ENCODE data around the gene LRRC15.

The LRRC15 gene

DNA sequence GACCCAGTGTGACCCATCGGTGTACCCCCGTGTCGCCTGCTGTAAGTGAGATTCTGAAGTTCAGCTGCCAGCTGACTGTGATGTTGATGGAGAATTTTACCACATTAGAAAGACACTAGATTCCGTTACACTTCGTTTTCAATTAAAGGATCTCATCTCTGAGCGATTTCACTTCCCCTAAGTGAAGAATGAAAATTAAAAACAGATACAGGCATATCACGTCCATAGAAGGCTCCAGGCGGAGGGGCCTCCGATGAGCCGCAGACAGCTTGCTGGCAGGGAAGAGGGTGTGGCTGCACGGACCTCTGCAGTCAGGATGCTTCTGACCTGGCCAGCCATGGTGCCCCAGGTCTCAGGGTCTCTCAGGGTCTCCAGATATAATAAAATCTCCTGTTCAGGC lies 11.9 kb downstream of the LRRC15 start:
- FAIRE-seq: no peak

DNA sequence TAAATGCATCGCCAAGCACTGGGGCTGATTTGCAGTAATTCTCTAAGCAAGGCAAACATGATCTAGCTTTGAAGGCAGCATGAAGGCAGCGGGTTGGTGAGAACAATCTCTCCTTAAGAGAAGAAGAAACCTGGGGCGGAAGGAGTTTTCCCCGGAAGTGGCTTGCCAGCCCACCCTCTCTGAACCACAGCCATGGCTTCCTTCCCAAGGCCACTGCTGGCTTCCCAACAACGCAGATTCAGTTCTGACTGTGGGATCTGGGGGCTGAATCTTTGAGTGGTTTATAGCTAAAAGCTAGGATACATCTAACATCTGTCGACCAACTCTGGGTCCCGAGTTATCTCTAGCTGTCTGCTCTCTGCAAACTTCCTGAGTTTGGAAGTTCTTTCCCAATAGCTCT lies 14.2 kb downstream of the LRRC15 start:
- FAIRE-seq: no peak

DNA sequence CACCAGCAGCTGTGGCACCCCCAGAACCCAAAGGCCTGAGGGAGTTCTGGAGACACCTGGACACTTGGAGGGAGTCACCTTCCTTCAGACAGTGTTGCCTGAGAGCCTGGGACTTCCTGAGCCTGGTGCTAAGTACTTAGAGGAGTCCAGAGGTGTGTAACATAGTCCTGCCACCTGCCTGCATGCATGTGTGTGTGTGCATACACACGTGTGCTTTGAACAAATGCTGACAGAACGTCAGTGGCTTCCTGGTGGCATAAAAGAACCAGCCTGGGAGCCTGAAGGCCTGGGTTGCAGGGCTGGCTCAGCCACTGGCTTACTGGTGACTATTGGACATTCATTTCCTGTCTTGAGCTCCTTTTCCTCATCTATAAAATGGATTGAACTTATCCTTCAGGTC lies 15.2 kb downstream of the LRRC15 start:
- FAIRE-seq: no peak

DNA sequence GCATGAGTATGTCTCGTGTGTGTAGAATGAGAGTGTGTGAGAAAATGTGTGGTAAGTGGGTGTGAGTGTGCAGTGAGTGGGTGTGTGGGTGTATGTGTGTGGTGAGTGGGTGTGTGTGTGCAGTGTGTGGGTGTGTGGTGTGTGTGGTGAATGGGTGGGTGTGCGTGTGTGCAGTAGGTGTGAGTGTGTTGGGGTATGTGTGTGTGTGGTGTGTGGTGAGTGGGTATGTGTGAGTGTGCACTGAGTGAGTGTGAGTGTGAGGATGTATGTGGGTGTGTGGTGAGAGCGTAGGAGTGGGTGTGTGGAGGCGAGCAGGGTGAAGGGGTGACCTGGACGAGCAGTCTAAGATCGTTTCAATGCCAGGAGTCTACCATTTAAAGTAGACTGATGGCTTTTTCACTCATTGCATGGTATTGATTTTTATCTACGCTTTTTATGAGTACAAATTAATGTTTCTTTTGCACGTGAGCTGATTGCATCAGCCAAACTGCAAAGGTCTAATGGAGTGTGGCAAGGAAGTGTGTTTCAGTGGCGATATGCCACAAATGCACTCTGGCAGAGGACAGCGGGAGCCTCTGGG lies 16.8 kb downstream of the LRRC15 start:
- no peak for FAIRE-seq

DNA sequence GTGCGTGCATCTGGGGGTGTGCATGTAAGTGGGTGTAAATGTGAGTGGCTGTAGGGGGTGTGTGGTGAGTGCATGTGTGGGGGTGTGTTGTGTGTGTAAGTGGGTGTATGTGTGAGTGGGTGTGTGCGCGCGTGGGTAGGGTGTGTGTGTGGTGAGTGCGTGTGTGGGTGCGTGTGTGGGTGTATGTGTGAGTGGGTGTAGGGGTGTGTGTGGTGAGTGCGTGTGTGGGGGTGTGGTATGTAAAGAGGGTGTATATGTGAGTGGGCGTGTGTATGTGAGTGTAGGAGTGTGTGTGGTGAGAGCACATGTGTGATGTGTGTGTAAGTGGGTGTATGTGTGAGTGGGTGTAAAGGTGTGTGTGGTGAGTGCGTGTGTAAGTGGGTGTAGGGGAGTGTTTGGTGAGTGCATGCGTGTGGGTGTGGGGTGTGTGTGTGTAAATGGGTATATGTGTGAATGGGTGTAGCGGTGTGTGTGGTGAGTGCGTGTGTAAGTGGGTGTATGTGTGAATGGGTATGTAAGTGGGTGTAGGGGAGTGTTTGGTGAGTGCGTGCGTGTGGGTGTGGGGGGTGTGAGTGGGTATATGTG lies 17.5 kb downstream of the LRRC15 start:
- no peak for FAIRE-seq

DNA sequence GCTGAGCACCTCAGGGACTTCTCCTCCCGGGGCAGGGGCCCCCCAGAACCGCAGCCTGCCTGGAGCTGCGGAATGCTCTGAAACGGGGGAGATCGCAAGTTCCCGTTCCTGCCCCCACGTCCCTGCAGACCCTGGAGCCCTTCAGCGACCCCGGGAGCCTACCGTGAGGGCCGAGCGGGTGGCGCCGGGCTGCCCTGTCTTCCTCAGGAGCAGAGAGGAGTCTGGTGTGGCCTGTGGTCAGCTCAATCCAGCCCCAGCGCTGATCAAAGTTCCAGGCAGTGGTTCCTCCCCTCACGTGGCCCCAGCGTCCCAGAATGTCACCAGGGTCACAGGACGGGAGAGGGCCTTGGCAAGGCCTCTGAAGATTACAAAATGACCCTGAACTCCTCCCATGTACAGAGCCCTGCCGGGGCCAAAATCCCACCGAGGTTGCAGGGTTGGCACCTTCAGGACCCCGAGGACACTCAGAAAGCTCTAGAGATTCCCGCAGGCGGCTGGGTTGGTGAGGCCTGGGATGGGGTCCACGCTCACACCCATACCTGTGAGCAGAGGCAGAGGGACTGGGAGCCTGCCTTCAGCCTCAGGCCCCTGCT lies 18.4 kb downstream of the LRRC15 start, which contains the start of gene CPN2:
CPN2 (minus strand) TSS at position 249 of the 593 bp plus-strand sequence. CDS start 8,626 bp downstream, outside the sequence.
- no peak for FAIRE-seq

DNA sequence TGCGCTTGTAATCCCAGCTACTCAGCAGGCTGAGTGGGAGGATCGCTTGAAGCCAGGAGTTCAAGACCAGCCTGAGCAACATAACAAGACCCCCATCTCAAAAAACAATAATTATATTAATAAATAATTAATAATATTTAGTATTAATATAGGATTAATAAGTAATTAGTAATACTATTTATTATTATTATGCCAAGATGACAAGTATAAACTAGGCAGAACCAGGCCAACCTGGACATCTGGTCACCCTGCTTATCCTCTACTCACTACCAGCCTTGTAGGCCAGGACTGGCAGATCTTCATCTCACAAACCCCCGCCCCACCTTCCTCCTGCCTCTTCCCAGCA lies 18.8 kb downstream of the LRRC15 start:
- no peak for FAIRE-seq

DNA sequence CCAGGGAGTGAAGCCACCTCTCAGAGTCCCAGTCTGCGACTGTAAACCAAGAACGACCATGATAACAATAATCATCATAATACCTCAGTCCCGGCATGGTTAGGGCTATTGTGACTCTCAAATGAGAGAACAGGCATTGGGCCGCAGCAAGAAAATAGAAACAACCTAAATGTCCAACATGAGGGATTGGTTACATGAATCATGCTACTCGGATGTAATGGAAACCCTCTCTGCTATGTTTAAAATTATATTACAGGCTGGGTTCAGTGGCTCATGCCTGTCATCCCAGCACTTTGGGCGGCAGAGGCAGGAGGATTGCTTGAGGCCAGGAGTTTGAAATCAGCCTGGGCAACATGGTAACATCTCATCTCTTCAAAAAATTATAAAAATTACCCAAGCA lies 21.2 kb downstream of the LRRC15 start:
- no peak for FAIRE-seq

DNA sequence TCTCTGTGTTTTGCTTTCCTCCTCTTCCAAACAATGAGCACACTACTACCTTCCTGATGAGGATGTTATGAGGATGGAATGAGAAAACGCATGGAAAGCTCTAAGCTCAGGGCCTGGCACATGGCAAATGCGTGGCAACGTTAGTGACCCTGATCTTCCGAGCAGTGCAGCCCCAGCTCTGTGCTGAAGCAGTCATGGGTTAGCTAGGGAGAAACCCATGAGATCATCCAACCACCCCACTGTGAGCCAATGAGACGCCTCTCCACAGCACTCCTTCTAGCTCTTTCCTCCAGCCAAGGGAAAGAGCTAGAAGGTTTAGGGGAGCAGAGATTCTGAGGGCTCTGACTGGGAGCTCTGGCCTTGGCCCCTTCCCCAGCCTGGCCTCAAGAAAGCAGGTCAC lies 22.9 kb downstream of the LRRC15 start:
- no peak for FAIRE-seq

DNA sequence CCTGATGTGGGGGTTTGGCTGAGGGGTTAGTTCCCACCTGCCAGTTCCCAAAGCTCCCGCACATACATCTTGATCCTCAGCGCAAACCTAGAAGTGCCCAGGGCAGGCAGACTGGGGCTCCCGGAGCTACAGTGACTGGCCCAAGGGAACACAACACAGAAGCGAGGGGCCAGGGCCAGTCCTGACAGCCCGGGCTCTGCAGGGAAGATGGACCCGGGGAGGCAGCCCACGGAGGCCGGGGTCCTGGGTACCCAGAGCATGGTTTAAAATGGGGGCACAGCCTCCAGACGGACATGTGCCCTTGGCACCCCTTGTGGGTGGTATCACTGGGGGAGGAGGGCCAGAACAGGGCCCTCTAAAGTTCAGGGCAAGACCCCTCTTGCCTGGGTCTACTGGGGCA lies 23.5 kb downstream of the LRRC15 start:
- FAIRE-seq: no peak

DNA sequence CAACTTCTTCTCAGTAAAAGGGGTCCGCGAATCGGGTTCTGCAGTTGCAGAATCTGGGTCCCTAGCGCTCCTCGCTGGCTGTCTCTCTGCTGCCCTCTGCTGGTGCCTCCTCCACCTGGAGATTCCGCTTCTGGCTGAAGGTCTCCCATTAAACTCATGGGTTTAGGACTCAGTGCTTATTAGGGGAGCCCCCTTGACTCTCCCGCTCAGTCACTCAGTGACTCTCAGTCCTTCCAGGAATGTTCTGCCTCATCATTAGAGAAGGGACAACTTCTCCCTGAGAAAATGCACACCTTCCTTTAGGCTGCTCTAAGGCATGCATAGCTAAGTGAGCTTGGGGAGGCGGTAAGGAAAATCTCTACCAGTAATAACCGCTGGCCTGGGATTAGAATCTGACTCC lies 25.5 kb downstream of the LRRC15 start:
- FAIRE-seq: peak; percentile 58

DNA sequence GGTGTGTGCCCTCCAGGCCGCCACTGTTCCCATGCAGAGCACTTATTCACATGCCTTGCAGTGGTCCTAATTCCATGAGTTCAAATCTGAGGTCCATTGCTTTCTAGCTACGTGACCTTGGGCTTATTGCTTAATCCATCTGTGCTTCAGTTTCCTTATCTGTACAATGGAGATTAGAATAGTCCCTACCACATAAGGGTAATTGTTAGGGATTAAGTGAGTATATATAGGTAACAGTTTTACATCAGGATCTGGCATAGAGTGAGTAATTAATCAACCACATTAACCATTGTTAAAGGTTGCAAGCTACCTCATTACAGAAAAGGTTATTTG lies 26.0 kb downstream of the LRRC15 start:
- FAIRE-seq: no peak

DNA sequence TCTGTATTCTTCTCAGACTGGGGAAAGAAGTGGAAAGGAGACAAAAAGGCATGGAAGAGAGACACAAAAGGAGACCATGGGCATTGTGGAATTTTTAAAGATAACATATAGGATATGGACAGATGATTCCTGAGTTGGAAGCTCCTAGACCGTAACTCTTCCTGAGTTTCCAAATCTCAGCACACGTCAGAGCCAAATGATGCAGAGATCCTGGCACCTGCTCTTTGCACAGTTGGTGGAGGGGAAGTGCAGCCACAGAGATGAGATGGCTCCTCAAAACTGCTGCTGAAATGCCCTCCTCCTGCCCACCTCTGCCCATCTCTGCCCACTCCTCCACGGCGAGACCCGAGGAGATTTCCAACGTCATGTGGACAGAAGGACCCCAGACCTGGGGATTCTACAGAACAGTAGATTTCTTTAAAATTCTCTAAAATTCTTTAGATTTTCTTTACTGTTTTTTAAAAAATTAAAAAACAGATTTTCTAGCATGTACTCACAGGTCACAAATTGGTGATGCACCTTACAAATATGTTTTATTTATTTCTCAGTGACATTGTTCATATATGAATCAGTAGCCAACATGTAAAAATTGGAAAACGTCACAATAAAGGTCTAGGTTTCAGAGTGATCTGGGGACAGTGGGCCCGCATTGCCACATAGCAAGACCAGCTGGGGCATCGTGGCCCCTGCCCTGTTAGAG lies 26.5 kb downstream of the LRRC15 start:
- FAIRE-seq: no peak

DNA sequence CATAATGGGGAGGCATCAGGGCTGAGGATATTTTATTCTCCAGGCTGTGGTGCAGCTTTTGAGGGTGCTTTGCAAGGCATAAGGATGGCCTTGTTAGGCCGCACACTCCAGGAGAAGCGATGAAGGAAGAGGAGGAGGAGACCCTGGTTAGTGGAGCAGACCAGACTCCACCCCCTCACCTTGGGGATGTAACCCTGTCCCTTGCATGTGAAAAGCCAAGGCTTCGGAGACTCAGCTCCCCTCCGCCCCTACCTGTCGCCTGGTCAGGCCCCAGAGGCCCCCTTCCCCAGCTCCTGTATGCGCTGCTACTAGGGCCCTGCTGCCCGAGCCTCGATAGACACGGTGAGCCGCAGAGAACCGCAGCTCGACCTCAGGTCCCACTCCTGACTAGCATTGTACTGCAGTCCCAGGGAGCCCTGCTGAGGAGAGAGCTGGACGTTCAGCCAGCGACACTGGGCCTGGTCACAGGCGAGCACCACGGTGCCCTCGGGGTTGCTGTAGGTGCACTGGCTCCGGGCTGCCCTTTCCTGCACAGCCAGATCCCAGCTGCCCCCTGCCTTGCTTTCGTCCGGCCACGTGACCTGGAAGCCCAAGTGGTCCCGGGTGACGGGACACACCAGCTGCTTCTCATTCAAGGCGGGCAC lies 28.7 kb downstream of the LRRC15 start:
- FAIRE-seq: no peak

DNA sequence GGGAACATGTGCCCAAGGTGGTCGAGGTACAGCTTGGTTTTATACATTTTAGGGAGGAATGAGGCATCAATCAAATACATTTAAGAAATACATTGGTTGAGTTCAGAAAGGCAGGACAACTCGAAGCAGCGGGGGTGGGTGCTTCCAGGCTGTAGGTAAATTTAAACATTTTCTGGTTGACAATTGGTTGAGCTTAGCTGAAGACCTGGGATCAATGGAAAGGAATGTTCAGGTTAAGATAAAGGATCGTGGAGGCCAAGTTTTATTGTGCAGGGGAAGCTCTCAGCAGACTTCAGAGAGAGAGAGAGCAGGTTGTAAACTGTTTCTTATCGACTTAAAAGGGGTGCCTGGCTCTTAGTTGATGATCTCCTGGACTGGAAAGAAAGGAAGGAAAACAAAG lies 29.7 kb downstream of the LRRC15 start:
- no peak for FAIRE-seq

DNA sequence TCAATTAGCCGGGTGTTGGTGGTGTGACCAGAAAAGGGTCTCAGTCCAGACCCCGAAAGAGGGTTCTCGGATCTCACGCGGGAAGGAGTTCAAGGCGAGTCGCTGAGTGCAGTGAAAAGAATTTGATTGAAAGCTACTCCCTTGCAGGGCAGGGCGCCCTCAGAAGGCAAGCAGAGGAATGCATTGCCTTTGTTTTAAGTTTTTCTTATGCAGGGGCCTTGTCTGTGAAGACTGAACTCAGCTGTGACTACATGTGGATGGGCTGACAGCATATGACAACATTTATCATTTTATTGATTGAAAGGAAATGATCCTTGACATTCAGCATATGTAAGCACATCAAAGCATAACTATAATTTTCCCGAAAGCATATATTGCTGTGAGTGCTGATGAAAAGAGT lies 30.2 kb downstream of the LRRC15 start:
- FAIRE-seq: no peak

DNA sequence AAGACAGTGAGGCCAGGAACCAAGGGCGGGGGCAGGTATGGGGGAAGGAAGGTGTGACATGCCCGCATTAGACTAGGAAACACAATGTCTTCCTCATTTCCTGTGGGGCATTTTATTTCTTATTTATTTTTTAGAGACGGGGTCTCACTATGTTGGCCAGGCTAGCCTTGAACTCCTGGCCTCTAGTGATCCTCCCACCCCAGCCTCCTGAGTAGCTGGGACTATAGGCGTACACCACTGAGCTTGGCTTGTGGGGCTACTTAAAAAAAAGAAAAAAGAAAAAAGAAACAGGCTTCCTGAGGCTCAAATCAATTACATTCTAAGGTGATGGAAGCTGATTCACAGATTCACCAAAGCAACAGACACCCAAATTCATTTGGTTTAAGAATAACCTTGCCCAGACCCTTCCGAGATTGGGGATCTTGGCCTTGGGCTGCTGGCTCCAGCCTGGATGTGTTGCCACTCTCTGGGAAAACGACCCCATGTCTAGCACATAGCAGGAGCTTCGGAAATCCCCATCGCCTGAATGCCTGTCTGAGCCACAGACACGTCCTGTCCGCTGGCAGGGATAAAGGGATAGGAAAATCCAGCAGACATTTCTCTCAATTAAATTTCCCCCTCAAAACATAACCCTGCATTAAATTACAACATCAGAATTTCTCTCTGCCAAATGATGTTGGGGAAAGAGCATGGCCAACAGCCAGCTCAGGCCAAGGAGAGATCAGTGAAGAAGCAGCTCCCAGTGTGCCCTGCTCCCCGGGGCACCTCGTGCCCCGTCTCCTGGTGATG lies 31.4 kb downstream of the LRRC15 start:
- FAIRE-seq: no peak

DNA sequence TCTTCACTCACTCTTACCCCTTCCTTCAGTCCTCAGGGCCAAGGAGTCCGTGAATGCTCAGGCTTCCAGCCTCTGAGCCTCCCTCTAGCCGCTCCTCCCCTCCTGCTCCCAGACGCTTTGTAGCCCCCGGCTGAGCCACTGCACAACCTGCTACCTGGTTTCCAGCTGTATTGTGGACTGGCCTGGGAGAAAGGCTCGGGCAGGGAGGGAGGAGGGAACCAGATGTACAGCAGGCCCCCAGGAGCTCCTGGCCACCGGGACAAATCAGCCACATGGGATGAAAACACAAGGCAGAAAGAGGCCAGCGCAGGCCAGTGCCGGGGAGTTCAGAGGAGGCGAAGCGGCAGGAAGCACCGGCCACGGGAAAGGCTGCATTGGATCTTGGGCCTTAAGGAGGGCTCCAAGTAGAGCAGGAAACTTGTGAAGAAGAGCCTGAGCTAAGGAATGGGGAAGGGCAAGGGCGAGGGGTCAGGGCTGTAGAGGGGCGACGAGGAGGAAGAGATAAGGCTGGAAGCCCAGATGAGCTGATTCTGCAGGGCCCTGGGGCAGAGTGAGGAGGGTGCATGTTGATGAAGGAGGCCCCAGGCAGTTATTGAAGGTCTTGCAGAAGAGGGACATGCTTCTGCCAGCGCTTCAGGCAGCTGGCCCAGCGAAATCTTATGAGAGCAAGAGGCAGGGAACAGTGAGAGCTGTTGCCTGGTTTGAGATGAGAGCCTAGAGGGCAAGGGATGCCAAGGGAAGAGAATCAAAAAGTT lies 32.8 kb downstream of the LRRC15 start:
- no peak for FAIRE-seq

DNA sequence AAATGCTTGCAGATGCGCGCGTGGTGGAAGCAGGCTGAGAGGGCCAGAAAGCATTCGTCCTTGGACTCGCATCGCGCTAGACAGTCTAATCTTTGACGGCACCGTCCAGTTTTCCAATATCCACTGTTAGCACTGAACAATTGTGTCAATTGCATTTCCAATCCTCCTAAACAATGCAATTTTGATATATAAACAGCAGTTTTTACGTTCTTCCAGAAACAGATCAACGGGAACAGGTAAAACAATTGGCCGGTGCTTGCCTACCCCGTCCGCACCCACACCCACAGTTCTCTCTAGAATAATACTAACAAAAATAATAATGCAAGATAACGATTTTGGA lies 35.6 kb downstream of the LRRC15 start:
- FAIRE-seq: peak; percentile 48

DNA sequence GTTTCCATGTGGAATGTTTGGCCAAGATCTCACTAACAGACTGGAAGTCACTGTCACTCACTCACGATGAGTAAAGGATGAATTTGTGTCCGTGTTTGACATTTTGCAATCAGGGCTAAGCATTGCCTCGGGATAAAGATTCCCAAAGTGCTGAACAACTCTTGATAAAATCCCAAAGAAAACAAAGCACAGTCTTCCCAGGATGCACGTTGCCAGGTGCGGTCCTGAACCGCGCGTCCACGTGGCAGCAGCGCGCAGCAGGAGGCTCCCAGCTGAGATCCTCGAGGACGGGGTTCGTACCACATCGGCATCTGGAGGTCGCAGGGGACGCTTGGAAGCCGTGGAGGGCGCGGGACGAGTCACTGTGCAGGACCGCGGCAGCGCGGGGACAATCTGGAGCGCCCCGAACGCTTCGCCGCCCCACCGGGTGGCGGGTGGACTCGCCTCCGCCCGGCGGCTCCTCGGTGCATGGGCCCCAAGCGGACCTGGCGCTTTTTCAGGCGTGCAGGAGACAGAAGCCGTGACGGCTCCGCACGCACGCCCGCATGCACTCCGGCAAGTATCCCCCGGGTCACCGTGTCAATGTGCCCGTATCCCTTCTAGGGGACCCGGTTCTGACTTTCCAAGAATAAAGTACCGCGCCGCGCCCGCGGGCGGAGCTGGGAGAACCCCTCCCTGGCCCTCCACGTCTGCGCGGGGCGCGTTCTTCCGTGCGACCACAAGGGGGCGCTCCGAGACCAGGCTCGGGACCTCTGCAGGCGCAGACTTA lies 36.1 kb downstream of the LRRC15 start:
- no peak for FAIRE-seq

DNA sequence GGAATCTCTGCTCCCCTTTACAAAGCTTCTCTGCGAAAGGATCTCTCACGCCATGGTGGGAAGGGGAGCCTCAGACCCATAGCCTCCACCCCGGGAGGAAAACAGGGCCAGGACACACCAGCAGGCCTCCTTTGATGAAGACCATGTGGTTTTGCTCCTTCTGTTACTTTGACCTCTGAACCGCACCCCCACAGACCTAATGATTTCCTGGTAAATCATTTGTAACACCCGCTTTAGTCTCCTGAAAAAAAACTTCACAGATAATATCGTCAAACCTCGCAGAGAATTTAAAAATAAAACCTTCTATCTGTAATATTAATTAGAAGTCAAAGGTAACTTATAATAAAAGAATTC lies 36.7 kb downstream of the LRRC15 start:
- no peak for FAIRE-seq

DNA sequence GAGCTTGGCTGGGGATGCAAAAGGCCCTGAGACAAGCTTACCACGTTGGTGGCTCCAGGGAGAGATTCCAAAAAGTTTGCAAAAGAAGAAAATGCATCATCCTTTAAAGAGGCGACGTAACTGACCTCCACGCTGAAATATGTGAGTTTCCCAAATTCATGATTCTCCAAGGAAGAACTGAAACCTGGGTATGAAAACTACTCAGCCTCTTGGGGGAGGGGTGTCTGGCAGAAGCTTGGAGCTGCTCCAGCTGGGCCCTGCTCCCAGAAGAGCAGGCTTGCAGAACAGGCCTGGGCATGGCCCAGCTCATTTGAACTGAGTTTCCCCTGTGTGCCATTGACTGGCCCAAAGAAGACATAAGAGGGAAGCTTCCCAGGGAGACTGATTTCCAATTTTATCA lies 39.0 kb downstream of the LRRC15 start:
- FAIRE-seq: no peak

Measured in G401.6 (cell line).